SU-DHL-6 (cell line): ENCODE measurements around the gene FAAH2.

Experiments
- H2AFZ ChIP-seq: fragments of 200-600 bp; sonication (generic); 2 replicates; pipeline ENCODE4 v1.6.1; 2014; ENCODE audit warnings: low read depth, mild to moderate bottlenecking, moderate library complexity, mixed read lengths, antibody characterized with exemption, low read length; ENCODE audit not compliant: severe bottlenecking
- H3F3A ChIP-seq: fragments of 200-600 bp; shearing (Covaris generic); 2 replicates; pipeline ENCODE4 v1.6.0; 2016; ENCODE audit warnings: antibody characterized with exemption, mild to moderate bottlenecking; ENCODE audit not compliant: insufficient read depth
- H3K27ac ChIP-seq: fragments of 200-600 bp; sonication (generic); 2 replicates; pipeline ENCODE4 v1.5.1; 2016; ENCODE audit warnings: low read depth, mild to moderate bottlenecking, low read length, moderate library complexity, mixed read lengths
- H3K27me3 ChIP-seq: fragments of 200-600 bp; sonication (generic), shearing (Covaris generic); 2 replicates; pipeline ENCODE4 v1.6.0; 2014; ENCODE audit warnings: mild to moderate bottlenecking, low read length
- H3K36me3 ChIP-seq: fragments of 200-600 bp; sonication (generic); 2 replicates; pipeline ENCODE4 v1.6.1; 2014; ENCODE audit warnings: mild to moderate bottlenecking, low read length, mixed read lengths
- H3K4me2 ChIP-seq: fragments of 300-600, 200-600 bp; shearing (Covaris generic), sonication (generic); 2 replicates; pipeline ENCODE4 v1.6.0; 2014; ENCODE audit warnings: low read length, low read depth, mild to moderate bottlenecking; ENCODE audit not compliant: poor library complexity, severe bottlenecking
- H3K4me3 ChIP-seq: fragments of 200-600 bp; sonication (generic); 2 replicates; pipeline ENCODE4 v1.5.1; 2014; ENCODE audit warnings: antibody characterized with exemption, low read length, mild to moderate bottlenecking, mixed read lengths; ENCODE audit not compliant: insufficient read depth, poor library complexity, severe bottlenecking
- H3K79me2 ChIP-seq: fragments of 200-600 bp; sonication (generic); 2 replicates; pipeline ENCODE4 v1.6.1; 2014; ENCODE audit warnings: mild to moderate bottlenecking, low read length, moderate library complexity; ENCODE audit not compliant: insufficient read depth
- H3K9ac ChIP-seq: fragments of 200-600 bp; sonication (generic); 2 replicates; pipeline ENCODE4 v1.7.0; 2014; ENCODE audit warnings: mild to moderate bottlenecking, low read length
- H3K9me2 ChIP-seq: fragments of 200-600 bp; sonication (generic); replicated peaks from 2 replicates; pipeline ENCODE4 v1.6.1; 2014; ENCODE audit warnings: low read length; ENCODE audit not compliant: insufficient read depth
- H3K9me3 ChIP-seq: fragments of 200-600 bp; sonication (generic); 2 replicates; pipeline ENCODE4 v1.6.1; 2014; ENCODE audit warnings: low read length, mixed read lengths; ENCODE audit not compliant: insufficient read depth
- H4K20me1 ChIP-seq: fragments of 200-600 bp; sonication (generic); 2 replicates; pipeline ENCODE4 v1.6.1; 2014; ENCODE audit warnings: low read depth, mild to moderate bottlenecking, antibody characterized with exemption, low read length, moderate library complexity, mixed read lengths
- CTCF ChIP-seq: fragments of 200-600 bp; sonication (generic); IDR thresholded peaks from one replicate; pipeline ENCODE4 v1.5.1; 2017; ENCODE audit warnings: antibody characterized with exemption, mild to moderate bottlenecking, low read length, moderate library complexity; ENCODE audit not compliant: insufficient read depth, poor library complexity, severe bottlenecking
- EZH2phosphoT487 ChIP-seq: fragments of 200-600 bp; sonication (generic), shearing (Covaris generic); conservative IDR thresholded peaks from 2 replicates; pipeline ENCODE4 v1.6.1; 2018; ENCODE audit warnings: mild to moderate bottlenecking, antibody characterized with exemption, low read length, moderate library complexity, mixed read lengths

The FAAH2 gene

GRCh38 chrX:57451426-57452020 lies 165.0 kb downstream of the FAAH2 start:
- no peak for TF ChIP-seq EZH2phosphoT487
- TF ChIP-seq CTCF = no peak
- H3K79me2 ChIP-seq = no peaks in the 10 kb centered on the region

GRCh38 chrX:57453901-57454300 lies 167.4 kb downstream of the FAAH2 start:
- Histone ChIP-seq H3K9ac (no peak overlapping the region), H4K20me1 (no peaks in the 10 kb centered on the region), H3K27ac (no peak overlapping the region), H3K36me3 (no peaks in the 10 kb centered on the region), H3K9me2 (no peaks in the 10 kb centered on the region), H2AFZ (no peak overlapping the region), H3K27me3 (no peaks in the 10 kb centered on the region), H3F3A (no peaks in the 10 kb centered on the region), H3K9me3 (no peaks in the 10 kb centered on the region), H3K79me2 (no peaks in the 10 kb centered on the region), H3K4me3 (no peak overlapping the region), H3K4me2 (no peak overlapping the region)
- peak; percentile 34 for TF ChIP-seq CTCF
- TF ChIP-seq EZH2phosphoT487 = no peak

More at GRCh38 chrX:57451426-57452020, 165.0 kb downstream of the FAAH2 start:
- Histone ChIP-seq H3K27ac (no peak overlapping the region), H3K9me2 (no peaks in the 10 kb centered on the region), H3K4me2 (no peak overlapping the region), H3K36me3 (no peaks in the 10 kb centered on the region), H3K9ac (no peak overlapping the region), H3K4me3 (no peak overlapping the region), H4K20me1 (no peaks in the 10 kb centered on the region), H3F3A (no peaks in the 10 kb centered on the region), H3K27me3 (no peaks in the 10 kb centered on the region), H2AFZ (no peak overlapping the region), H3K9me3 (no peaks in the 10 kb centered on the region)

- no peaks in the 10 kb centered on the region for H3K79me2 ChIP-seq
- H3K9ac ChIP-seq = no peak overlapping the region
- no peak overlapping the region for H3K27ac ChIP-seq
- H3K4me2 ChIP-seq = no peak overlapping the region
- H2AFZ ChIP-seq = no peak overlapping the region
- no peak for TF ChIP-seq EZH2phosphoT487
- no peak for TF ChIP-seq CTCF
- no peaks in the 10 kb centered on the region for H4K20me1 ChIP-seq
- H3K9me3 ChIP-seq = no peaks in the 10 kb centered on the region
- no peaks in the 10 kb centered on the region for H3F3A ChIP-seq
- H3K9me2 ChIP-seq = no peaks in the 10 kb centered on the region
- H3K4me3 ChIP-seq = no peak overlapping the region
- no peaks in the 10 kb centered on the region for H3K27me3 ChIP-seq
- H3K36me3 ChIP-seq = no peaks in the 10 kb centered on the region
These were observed 195.0 kb downstream of the FAAH2 start for GRCh38 chrX:57481514-57481913.
